Activated naive CD8-positive, alpha-beta T cell treated with anti-CD3 and anti-CD28 coated beads, Interleukin-2, amount 50 U/mL, for 16 hours (primary cell): ENCODE results near the gene CNOT3.
"Not testable (repeated sequence)": the region's sequence is repeated elsewhere in the genome, so short reads cannot be mapped to it uniquely, and the experiment has no call there.

ENCODE experiments used
- DNase-seq: peaks from one replicate; pipeline ENCODE4 v3.0.0-alpha.2; 2020; ENCODE audit warnings: low read depth, low spot score

Gene CNOT3

GRCh38 chr19:54137699-54138488, at the start of gene CNOT3:
CNOT3 (plus strand) TSS chr19:54137762; CDS start chr19:54142979, 5,217 bp downstream.
- no peak for DNase-seq

- no peak for DNase-seq
These were observed 43.0 kb upstream of the CNOT3 start for GRCh38 chr19:54094426-54095000.

- DNase-seq = no peak
These were observed 42.3 kb upstream of the CNOT3 start for GRCh38 chr19:54095136-54095858.

GRCh38 chr19:54095859-54096616, 41.5 kb upstream of the CNOT3 start:
- not testable (repeated sequence) for DNase-seq

- DNase-seq = no peak
These were observed 40.9 kb upstream of the CNOT3 start for GRCh38 chr19:54096617-54097106.

- DNase-seq = no peak
These were observed 38.2 kb upstream of the CNOT3 start for GRCh38 chr19:54099190-54099902.

GRCh38 chr19:54099903-54100255, 37.7 kb upstream of the CNOT3 start:
- DNase-seq = not testable (repeated sequence)

- no peak for DNase-seq
These were observed 37.0 kb upstream of the CNOT3 start, which contains the start of gene OSCAR for GRCh38 chr19:54100561-54100960. OSCAR (minus strand) TSS chr19:54100803; CDS start chr19:54100792, 11 bp downstream.

GRCh38 chr19:54102421-54103169, 35.0 kb upstream of the CNOT3 start, which contains the start of gene NDUFA3:
NDUFA3 (plus strand) TSS chr19:54102855; CDS start chr19:54102879, 24 bp downstream.
- peak; percentile 92 for DNase-seq

- DNase-seq = no peak
These were observed 32.4 kb upstream of the CNOT3 start for GRCh38 chr19:54104998-54105715.

- no peak for DNase-seq
These were observed 31.8 kb upstream of the CNOT3 start for GRCh38 chr19:54105796-54106195.

GRCh38 chr19:54106716-54107115, 30.8 kb upstream of the CNOT3 start:
- no peak for DNase-seq

GRCh38 chr19:54107876-54108490, 29.6 kb upstream of the CNOT3 start:
- no peak for DNase-seq

GRCh38 chr19:54108496-54108895, 29.1 kb upstream of the CNOT3 start:
- no peak for DNase-seq

- DNase-seq = no peak
These were observed 27.9 kb upstream of the CNOT3 start for GRCh38 chr19:54109651-54110050.

- no peak for DNase-seq
These were observed 23.0 kb upstream of the CNOT3 start for GRCh38 chr19:54114340-54115108.

GRCh38 chr19:54115109-54116063, 22.2 kb upstream of the CNOT3 start, which contains the start of the genes PRPF31 and TFPT:
PRPF31 (plus strand) TSS chr19:54115754; CDS start chr19:54118279, 2,525 bp downstream.
TFPT (minus strand) TSS chr19:54115657; CDS start chr19:54115269, 388 bp downstream.
- DNase-seq = peak; percentile 93
